ENCODE data around the gene GCK. TPM values are rescaled to one million over a fixed set of nuclear protein-coding genes. Genes with fewer than 3 reads are reported as not detected.

The GCK gene
- total RNA-seq, 4 donors from 2014 or later = 0.16 to 0.96 TPM; not detected in 2

- no peak overlapping the region for H3K4me3 ChIP-seq
- peaks cover 0 to 11% (median 10%) of the 10 kb centered on the region in 4 donors for H3K4me1 ChIP-seq
- no peaks in the 10 kb centered on the region for H3K36me3 ChIP-seq
- intact Hi-C loops (cut with DNase I; ENCODE audit: low total_unique reads) (no loop called here), in situ Hi-C loops (cut with MboI; ENCODE audit: low pct_ligation_motif_present in 1 of 4, low pct_unique_long_range_greater_than_20kb in 1 of 4, low sequenced_read_pairs in 3 of 4) (no loop called here)
- no peak for TF ChIP-seq EP300 (IDR thresholded peaks at IDR 0.05; ENCODE audit: low read depth)
- no peak for TF ChIP-seq CTCF (IDR thresholded peaks at IDR 0.05)
- TF ChIP-seq POLR2AphosphoS5 (IDR thresholded peaks at IDR 0.05) = no peak
- TF ChIP-seq POLR2A (IDR thresholded peaks at IDR 0.05) = no peak
- no peaks in the 10 kb centered on the region for H3K9me3 ChIP-seq
- no peak for DNase-seq
- H3K27me3 ChIP-seq = peaks cover 10% of the 10 kb centered on the region
- no peak overlapping the region for H3K27ac ChIP-seq
- 53 to 68% methylated on average over 2 to 7 of the region's 7 CpGs for WGBS, 2 donors (ENCODE audit: low coverage in 1 of 2)
These were observed 8.2 kb upstream of the GCK start for GRCh38 chr7:44197474-44197873.

GRCh38 chr7:44196450-44196872 is 7.2 kb upstream of the GCK start:
- Histone ChIP-seq H3K36me3 (no peaks in the 10 kb centered on the region), H3K27me3 (peaks cover 10% of the 10 kb centered on the region), H3K4me1 (peaks cover 0 to 1% (median 1%) of the 10 kb centered on the region in 4 donors), H3K4me3 (no peak overlapping the region), H3K27ac (no peak overlapping the region), H3K9me3 (no peaks in the 10 kb centered on the region)
- 10 to 42% methylated on average over 1 to 3 of the region's 3 CpGs for WGBS, 2 donors (ENCODE audit: low coverage in 1 of 2)
- in situ Hi-C loops (cut with MboI; ENCODE audit: low pct_ligation_motif_present in 1 of 4, low pct_unique_long_range_greater_than_20kb in 1 of 4, low sequenced_read_pairs in 3 of 4) (no loop called here), intact Hi-C loops (cut with DNase I; ENCODE audit: low total_unique reads) (no loop called here)
- no peak for DNase-seq
- TF ChIP-seq POLR2A (IDR thresholded peaks at IDR 0.05) = no peak
- TF ChIP-seq EP300 (IDR thresholded peaks at IDR 0.05; ENCODE audit: low read depth) = no peak
- no peak for TF ChIP-seq POLR2AphosphoS5 (IDR thresholded peaks at IDR 0.05)
- peak; percentile 41 to 48 (median 42) for TF ChIP-seq CTCF (IDR thresholded peaks at IDR 0.05)

GRCh38 chr7:44195889-44196288 is 6.7 kb upstream of the GCK start:
- no peak for DNase-seq

GRCh38 chr7:44194562-44195145 is 5.4 kb upstream of the GCK start:
- TF ChIP-seq EP300 (IDR thresholded peaks at IDR 0.05; ENCODE audit: low read depth) = no peak
- TF ChIP-seq POLR2A (IDR thresholded peaks at IDR 0.05) = no peak
- no peak for TF ChIP-seq POLR2AphosphoS5 (IDR thresholded peaks at IDR 0.05)
- no peak for TF ChIP-seq CTCF (IDR thresholded peaks at IDR 0.05)
- intact Hi-C loops (cut with DNase I; ENCODE audit: low total_unique reads) = no loop called here

More at GRCh38 chr7:44195889-44196288, 6.7 kb upstream of the GCK start:
- no peak for TF ChIP-seq POLR2A (IDR thresholded peaks at IDR 0.05)
- no peak for TF ChIP-seq EP300 (IDR thresholded peaks at IDR 0.05; ENCODE audit: low read depth)
- no peak for TF ChIP-seq CTCF (IDR thresholded peaks at IDR 0.05)
- no peak for TF ChIP-seq POLR2AphosphoS5 (IDR thresholded peaks at IDR 0.05)
- H3K27me3 ChIP-seq = peaks cover 10% of the 10 kb centered on the region
- H3K36me3 ChIP-seq = no peaks in the 10 kb centered on the region
- no peaks in the 10 kb centered on the region for H3K4me1 ChIP-seq
- WGBS, 2 donors (ENCODE audit: low coverage in 1 of 2) = 40 to 58% methylated on average over 1 of the region's 1 CpG
- no peak overlapping the region for H3K27ac ChIP-seq
- H3K4me3 ChIP-seq = no peak overlapping the region
- no peaks in the 10 kb centered on the region for H3K9me3 ChIP-seq
- intact Hi-C loops (cut with DNase I; ENCODE audit: low total_unique reads) (no loop called here), in situ Hi-C loops (cut with MboI; ENCODE audit: low pct_ligation_motif_present in 1 of 4, low pct_unique_long_range_greater_than_20kb in 1 of 4, low sequenced_read_pairs in 3 of 4) (no loop called here)

More at GRCh38 chr7:44194562-44195145, 5.4 kb upstream of the GCK start:
- 53% methylated on average over 3 of the region's 3 CpGs; no CpG with 5 or more reads in 1 of the 2 donors for WGBS, 2 donors (ENCODE audit: low coverage in 1 of 2)
- Histone ChIP-seq H3K4me1 (no peaks in the 10 kb centered on the region), H3K36me3 (no peaks in the 10 kb centered on the region), H3K4me3 (no peak overlapping the region), H3K9me3 (no peaks in the 10 kb centered on the region), H3K27me3 (peaks cover 10% of the 10 kb centered on the region), H3K27ac (no peak overlapping the region)
- no peak for DNase-seq
- in situ Hi-C loops (cut with MboI; ENCODE audit: low pct_ligation_motif_present in 1 of 4, low pct_unique_long_range_greater_than_20kb in 1 of 4, low sequenced_read_pairs in 3 of 4) = no loop called here
